Posterior cingulate gyrus (tissue), 11 donors: Measurements from ENCODE around the gene ELOVL4.

Experiments
- DNase-seq, 10 donors: peaks; one replicate each; pipeline versions ENCODE4 v3.0.0 to v3.0.0-alpha.2; 2020 to 2021; ENCODE audit warnings: mixed read lengths in 3 of 10
- intact Hi-C: fragments of 100-400 bp; cut with DNase I; formaldehyde crosslinking; loops from one replicate; pipeline ENCODE4 v1.15.1; 2023

The ELOVL4 gene

GRCh38 chr6:79947191-79948186 is at the start of gene ELOVL4:
Gene ELOVL4 (minus strand): TSS chr6:79947553. CDS start chr6:79947279, 274 bp downstream.
- DNase-seq, result peak; percentile 64 to 97 (median 85)
- intact Hi-C loops, result loop anchor here (2.0 to 5.0 kb wide), 3 partner anchors 57 to 160 kb away; partner anchors contain the start of genes BCKDHB and TTK

- no peak for DNase-seq
- intact Hi-C loops, result no loop called here
These were observed 46.6 kb upstream of the ELOVL4 start for GRCh38 chr6:79993911-79994309.

GRCh38 chr6:79993012-79993910 is 45.9 kb upstream of the ELOVL4 start:
- DNase-seq, result no peak
- intact Hi-C loops, result no loop called here

- DNase-seq, result no peak
- intact Hi-C loops, result no loop called here
These were observed 42.3 kb upstream of the ELOVL4 start for GRCh38 chr6:79989641-79990040.

GRCh38 chr6:79985128-79985527 is 37.8 kb upstream of the ELOVL4 start:
- DNase-seq, result no peak
- intact Hi-C loops, result no loop called here

- no peak for DNase-seq
These were observed 36.9 kb upstream of the ELOVL4 start for GRCh38 chr6:79984261-79984660.

GRCh38 chr6:79981652-79982051 is 34.3 kb upstream of the ELOVL4 start:
- intact Hi-C loops, result no loop called here

More at GRCh38 chr6:79984261-79984660, 36.9 kb upstream of the ELOVL4 start:
- intact Hi-C loops, result no loop called here

GRCh38 chr6:79971193-79971592 is 23.8 kb upstream of the ELOVL4 start:
- DNase-seq, result no peak
- intact Hi-C loops, result no loop called here

More at GRCh38 chr6:79981652-79982051, 34.3 kb upstream of the ELOVL4 start:
- DNase-seq, result no peak

GRCh38 chr6:79969784-79970183 is 22.4 kb upstream of the ELOVL4 start:
- intact Hi-C loops, result no loop called here
- no peak for DNase-seq

GRCh38 chr6:79967178-79967577 is 19.8 kb upstream of the ELOVL4 start:
- no peak for DNase-seq
- intact Hi-C loops, result no loop called here

GRCh38 chr6:79964607-79965081 is 17.3 kb upstream of the ELOVL4 start:
- intact Hi-C loops, result no loop called here
- no peak for DNase-seq

GRCh38 chr6:79954849-79955248 is 7.5 kb upstream of the ELOVL4 start:
- DNase-seq, result no peak
- intact Hi-C loops, result no loop called here

GRCh38 chr6:79949233-79949632 is 1.9 kb upstream of the ELOVL4 start:
- intact Hi-C loops, result loop anchor here (5.0 kb wide), 2 partner anchors 143 to 158 kb away; partner anchors contain the start of gene BCKDHB
- peak in 3 of 10 donors; percentile 11 to 35 (median 31) for DNase-seq

- intact Hi-C loops, result loop anchor here (2.0 to 5.0 kb wide), 3 partner anchors 58 to 161 kb away; partner anchors contain the start of genes BCKDHB and TTK
- DNase-seq, result peak in 9 of 10 donors; percentile 19 to 91 (median 48)
These were observed 822 bp downstream of the ELOVL4 start for GRCh38 chr6:79946272-79947190.

- intact Hi-C loops, result no loop called here
These were observed 4.2 kb downstream of the ELOVL4 start for GRCh38 chr6:79943133-79943532.

GRCh38 chr6:79941489-79942151 is 5.7 kb downstream of the ELOVL4 start:
- DNase-seq, result no peak
- intact Hi-C loops, result no loop called here

More at GRCh38 chr6:79943133-79943532, 4.2 kb downstream of the ELOVL4 start:
- DNase-seq, result no peak

GRCh38 chr6:79928478-79928998 is 18.8 kb downstream of the ELOVL4 start:
- intact Hi-C loops, result no loop called here

GRCh38 chr6:79927758-79928157 is 19.6 kb downstream of the ELOVL4 start:
- DNase-seq, result no peak
- intact Hi-C loops, result no loop called here

More at GRCh38 chr6:79928478-79928998, 18.8 kb downstream of the ELOVL4 start:
- DNase-seq, result no peak
